ENCODE results near the gene CHD6.

Gene CHD6

GRCh38 chr20:41352106-41352505, 266.1 kb downstream of the CHD6 start:
- no peak for TF ChIP-seq ZNF8 (CRISPR knock-in tag; IDR thresholded peaks at IDR 0.05)
- no peak for TF ChIP-seq ZC3H10 (CRISPR knock-in tag; IDR thresholded peaks at IDR 0.05)
- TF ChIP-seq CSDC2 (CRISPR knock-in tag; IDR thresholded peaks at IDR 0.05) = no peak
- TF ChIP-seq, protein P1, sequence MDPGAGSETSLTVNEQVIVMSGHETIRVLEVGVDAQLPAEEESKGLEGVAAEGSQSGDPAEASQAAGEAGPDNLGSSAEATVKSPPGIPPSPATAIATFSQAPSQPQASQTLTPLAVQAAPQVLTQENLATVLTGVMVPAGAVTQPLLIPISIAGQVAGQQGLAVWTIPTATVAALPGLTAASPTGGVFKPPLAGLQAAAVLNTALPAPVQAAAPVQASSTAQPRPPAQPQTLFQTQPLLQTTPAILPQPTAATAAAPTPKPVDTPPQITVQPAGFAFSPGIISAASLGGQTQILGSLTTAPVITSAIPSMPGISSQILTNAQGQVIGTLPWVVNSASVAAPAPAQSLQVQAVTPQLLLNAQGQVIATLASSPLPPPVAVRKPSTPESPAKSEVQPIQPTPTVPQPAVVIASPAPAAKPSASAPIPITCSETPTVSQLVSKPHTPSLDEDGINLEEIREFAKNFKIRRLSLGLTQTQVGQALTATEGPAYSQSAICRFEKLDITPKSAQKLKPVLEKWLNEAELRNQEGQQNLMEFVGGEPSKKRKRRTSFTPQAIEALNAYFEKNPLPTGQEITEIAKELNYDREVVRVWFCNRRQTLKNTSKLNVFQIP (CRISPR knock-in tag; IDR thresholded peaks at IDR 0.05; ENCODE audit: borderline replicate concordance, low read depth) = no peak
- no peak for TF ChIP-seq SNAI2 (CRISPR knock-in tag; IDR thresholded peaks at IDR 0.05)
- TF ChIP-seq BACH2 (CRISPR knock-in tag; IDR thresholded peaks at IDR 0.05; ENCODE audit: borderline replicate concordance) = no peak
- no peak for TF ChIP-seq ARNTL (CRISPR knock-in tag; IDR thresholded peaks at IDR 0.05; ENCODE audit: borderline replicate concordance, low read depth)
- TF ChIP-seq, protein P2, sequence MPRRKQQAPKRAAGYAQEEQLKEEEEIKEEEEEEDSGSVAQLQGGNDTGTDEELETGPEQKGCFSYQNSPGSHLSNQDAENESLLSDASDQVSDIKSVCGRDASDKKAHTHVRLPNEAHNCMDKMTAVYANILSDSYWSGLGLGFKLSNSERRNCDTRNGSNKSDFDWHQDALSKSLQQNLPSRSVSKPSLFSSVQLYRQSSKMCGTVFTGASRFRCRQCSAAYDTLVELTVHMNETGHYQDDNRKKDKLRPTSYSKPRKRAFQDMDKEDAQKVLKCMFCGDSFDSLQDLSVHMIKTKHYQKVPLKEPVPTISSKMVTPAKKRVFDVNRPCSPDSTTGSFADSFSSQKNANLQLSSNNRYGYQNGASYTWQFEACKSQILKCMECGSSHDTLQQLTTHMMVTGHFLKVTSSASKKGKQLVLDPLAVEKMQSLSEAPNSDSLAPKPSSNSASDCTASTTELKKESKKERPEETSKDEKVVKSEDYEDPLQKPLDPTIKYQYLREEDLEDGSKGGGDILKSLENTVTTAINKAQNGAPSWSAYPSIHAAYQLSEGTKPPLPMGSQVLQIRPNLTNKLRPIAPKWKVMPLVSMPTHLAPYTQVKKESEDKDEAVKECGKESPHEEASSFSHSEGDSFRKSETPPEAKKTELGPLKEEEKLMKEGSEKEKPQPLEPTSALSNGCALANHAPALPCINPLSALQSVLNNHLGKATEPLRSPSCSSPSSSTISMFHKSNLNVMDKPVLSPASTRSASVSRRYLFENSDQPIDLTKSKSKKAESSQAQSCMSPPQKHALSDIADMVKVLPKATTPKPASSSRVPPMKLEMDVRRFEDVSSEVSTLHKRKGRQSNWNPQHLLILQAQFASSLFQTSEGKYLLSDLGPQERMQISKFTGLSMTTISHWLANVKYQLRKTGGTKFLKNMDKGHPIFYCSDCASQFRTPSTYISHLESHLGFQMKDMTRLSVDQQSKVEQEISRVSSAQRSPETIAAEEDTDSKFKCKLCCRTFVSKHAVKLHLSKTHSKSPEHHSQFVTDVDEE (CRISPR knock-in tag; IDR thresholded peaks at IDR 0.05) = no peak
- no peak for TF ChIP-seq ZNF70 (CRISPR knock-in tag; IDR thresholded peaks at IDR 0.05)
- no peak for TF ChIP-seq ISL1 (CRISPR knock-in tag; IDR thresholded peaks at IDR 0.05)
- ATAC-seq = peak; percentile 65
